MG63 (cell line): ENCODE data around the gene FOSL2. TPM values are rescaled to one million over a fixed set of nuclear protein-coding genes. Genes with fewer than 3 reads are reported as not detected.

Experiments
- DNase-seq: peaks from one replicate; pipeline ENCODE4 v3.0.0-alpha.2; 2020
- H3K27me3 ChIP-seq: fragments of 250-450 bp; sonication (Bioruptor Pico); 2 replicates; pipeline ENCODE4 v1.5.1; 2020; ENCODE audit warnings: mild to moderate bottlenecking, moderate library complexity
- H3K36me3 ChIP-seq: fragments of 250-450 bp; sonication (Bioruptor Pico); 2 replicates; pipeline ENCODE4 v1.5.1; 2020; ENCODE audit warnings: mild to moderate bottlenecking, moderate library complexity
- H3K4me3 ChIP-seq: fragments of 250-450 bp; sonication (Bioruptor Pico); 2 replicates; pipeline ENCODE4 v1.5.1; 2020; ENCODE audit warnings: mild to moderate bottlenecking, moderate library complexity
- H3K9me3 ChIP-seq: fragments of 250-450 bp; sonication (Bioruptor Pico); 2 replicates; pipeline ENCODE4 v1.5.1; 2020; ENCODE audit warnings: mild to moderate bottlenecking, moderate library complexity
- total RNA-seq: library from RNA; depleted of rRNA; stranded (reverse); fragments of >200 nt; shearing (Covaris generic); gene quantifications from 2 replicates; pipeline ENCODE4 v1.2.3, GENCODE V29; 2014; ENCODE audit warnings: low replicate concordance

Gene FOSL2
- total RNA-seq, 1 experiment from 2014 or later, result 46.9 TPM

- DNase-seq, result no peak
- H3K4me3 ChIP-seq, result no peak overlapping the region
- no peaks in the 10 kb centered on the region for H3K9me3 ChIP-seq
- no peaks in the 10 kb centered on the region for H3K27me3 ChIP-seq
- H3K36me3 ChIP-seq, result no peaks in the 10 kb centered on the region
These were observed 35.2 kb downstream of the FOSL2 start for GRCh38 chr2:28427741-28428415.

GRCh38 chr2:28428486-28428885 is 35.8 kb downstream of the FOSL2 start:
- no peak for DNase-seq
- no peaks in the 10 kb centered on the region for H3K36me3 ChIP-seq
- no peak overlapping the region for H3K4me3 ChIP-seq
- H3K27me3 ChIP-seq, result no peaks in the 10 kb centered on the region
- H3K9me3 ChIP-seq, result peaks cover 2% of the 10 kb centered on the region; the same call in 1 of the 2 replicates

GRCh38 chr2:28429636-28430376 is 37.1 kb downstream of the FOSL2 start:
- H3K9me3 ChIP-seq, result peaks cover 2% of the 10 kb centered on the region; the same call in 1 of the 2 replicates
- no peak for DNase-seq
- H3K4me3 ChIP-seq, result no peak overlapping the region
- no peaks in the 10 kb centered on the region for H3K36me3 ChIP-seq
- no peaks in the 10 kb centered on the region for H3K27me3 ChIP-seq

GRCh38 chr2:28430377-28430765 is 37.7 kb downstream of the FOSL2 start:
- Histone ChIP-seq H3K36me3 (no peaks in the 10 kb centered on the region), H3K27me3 (no peaks in the 10 kb centered on the region), H3K9me3 (peaks cover 2% of the 10 kb centered on the region; the same call in 1 of the 2 replicates), H3K4me3 (no peak overlapping the region)
- no peak for DNase-seq

- H3K4me3 ChIP-seq, result no peak overlapping the region
These were observed 38.2 kb downstream of the FOSL2 start for GRCh38 chr2:28430788-28431418.

GRCh38 chr2:28431741-28432140 is 39.1 kb downstream of the FOSL2 start:
- no peaks in the 10 kb centered on the region for H3K36me3 ChIP-seq
- no peak for DNase-seq
- peaks cover 2% of the 10 kb centered on the region; the same call in 1 of the 2 replicates for H3K9me3 ChIP-seq
- H3K4me3 ChIP-seq, result no peak overlapping the region
- H3K27me3 ChIP-seq, result no peaks in the 10 kb centered on the region

More at GRCh38 chr2:28430788-28431418, 38.2 kb downstream of the FOSL2 start:
- no peaks in the 10 kb centered on the region for H3K27me3 ChIP-seq
- peaks cover 2% of the 10 kb centered on the region; the same call in 1 of the 2 replicates for H3K9me3 ChIP-seq
- H3K36me3 ChIP-seq, result no peaks in the 10 kb centered on the region
- no peak for DNase-seq

- Histone ChIP-seq H3K27me3 (no peaks in the 10 kb centered on the region), H3K4me3 (no peak overlapping the region), H3K9me3 (peaks cover 2% of the 10 kb centered on the region; the same call in 1 of the 2 replicates), H3K36me3 (no peaks in the 10 kb centered on the region)
- DNase-seq, result no peak
These were observed 39.7 kb downstream of the FOSL2 start for GRCh38 chr2:28432362-28432761.

GRCh38 chr2:28433215-28433614 is 40.6 kb downstream of the FOSL2 start:
- Histone ChIP-seq H3K36me3 (no peaks in the 10 kb centered on the region), H3K9me3 (peaks cover 2% of the 10 kb centered on the region; the same call in 1 of the 2 replicates), H3K27me3 (no peaks in the 10 kb centered on the region), H3K4me3 (no peak overlapping the region)
- DNase-seq, result no peak

- H3K9me3 ChIP-seq, result peaks cover 2% of the 10 kb centered on the region; the same call in 1 of the 2 replicates
- H3K36me3 ChIP-seq, result no peaks in the 10 kb centered on the region
- no peak overlapping the region for H3K4me3 ChIP-seq
- H3K27me3 ChIP-seq, result no peaks in the 10 kb centered on the region
- no peak for DNase-seq
These were observed 41.4 kb downstream of the FOSL2 start for GRCh38 chr2:28433935-28434599.

- Histone ChIP-seq H3K27me3 (no peaks in the 10 kb centered on the region), H3K9me3 (peaks cover 2% of the 10 kb centered on the region; the same call in 1 of the 2 replicates), H3K36me3 (no peaks in the 10 kb centered on the region), H3K4me3 (no peak overlapping the region)
- no peak for DNase-seq
These were observed 41.9 kb downstream of the FOSL2 start for GRCh38 chr2:28434600-28434989.

- no peaks in the 10 kb centered on the region for H3K27me3 ChIP-seq
- peaks cover 2% of the 10 kb centered on the region; the same call in 1 of the 2 replicates for H3K9me3 ChIP-seq
- DNase-seq, result no peak
- no peaks in the 10 kb centered on the region for H3K36me3 ChIP-seq
- H3K4me3 ChIP-seq, result no peak overlapping the region
These were observed 42.6 kb downstream of the FOSL2 start for GRCh38 chr2:28435241-28435640.

GRCh38 chr2:28435814-28436351 is 43.2 kb downstream of the FOSL2 start:
- DNase-seq, result no peak
- Histone ChIP-seq H3K4me3 (no peak overlapping the region), H3K27me3 (no peaks in the 10 kb centered on the region), H3K9me3 (peaks cover 2% of the 10 kb centered on the region; the same call in 1 of the 2 replicates), H3K36me3 (no peaks in the 10 kb centered on the region)

GRCh38 chr2:28436525-28437051 is 43.9 kb downstream of the FOSL2 start:
- Histone ChIP-seq H3K27me3 (no peaks in the 10 kb centered on the region), H3K9me3 (peaks cover 2% of the 10 kb centered on the region; the same call in 1 of the 2 replicates), H3K4me3 (no peak overlapping the region), H3K36me3 (no peaks in the 10 kb centered on the region)
- no peak for DNase-seq

- H3K36me3 ChIP-seq, result no peaks in the 10 kb centered on the region
- peaks cover 2% of the 10 kb centered on the region; the same call in 1 of the 2 replicates for H3K9me3 ChIP-seq
- H3K4me3 ChIP-seq, result no peak overlapping the region
- H3K27me3 ChIP-seq, result no peaks in the 10 kb centered on the region
- DNase-seq, result no peak
These were observed 44.6 kb downstream of the FOSL2 start for GRCh38 chr2:28437149-28437835.

- DNase-seq, result no peak
- Histone ChIP-seq H3K9me3 (peaks cover 2% of the 10 kb centered on the region; the same call in 1 of the 2 replicates), H3K27me3 (no peaks in the 10 kb centered on the region), H3K4me3 (no peak overlapping the region), H3K36me3 (no peaks in the 10 kb centered on the region)
These were observed 45.3 kb downstream of the FOSL2 start for GRCh38 chr2:28437918-28438317.
